Measurements from ENCODE around the gene BIN1. TPM values are rescaled to one million over a fixed set of nuclear protein-coding genes. Genes with fewer than 3 reads are reported as not detected.

Gene BIN1
- total RNA-seq, 1 experiment from 2014 or later = 87.5 TPM

GRCh38 chr2:127134833-127135830 is 28.2 kb upstream of the BIN1 start:
- CTCF ChIA-PET = no interaction called here
- H3K27me3 ChIP-seq (ENCODE audit: insufficient read depth, low read depth) = no peaks in the 10 kb centered on the region
- H3K9me2 ChIP-seq (ENCODE audit: insufficient read depth) = no peaks in the 10 kb centered on the region
- POLR2A ChIA-PET (ENCODE audit: unreplicated experiment) = interaction anchor here (0.6 kb wide), 1 partner anchor 1632 kb away, joined by 6 read pairs; no protein-coding TSS in a partner anchor
- DNase-seq = no peak
- no peak overlapping the region for H3K4me2 ChIP-seq
- H3K4me3 ChIP-seq = no peak overlapping the region
- BruUV-seq (replicated peaks) = no TSS peak
- H4K20me1 ChIP-seq (ENCODE audit: insufficient read depth) = no peaks in the 10 kb centered on the region
- H3K36me3 ChIP-seq (ENCODE audit: low read depth) = no peaks in the 10 kb centered on the region
- H2AFZ ChIP-seq = no peak overlapping the region
- H3F3A ChIP-seq (ENCODE audit: insufficient read depth, low read depth) = no peaks in the 10 kb centered on the region
- H3K79me2 ChIP-seq (ENCODE audit: low read depth) = no peaks in the 10 kb centered on the region
- H3K27ac ChIP-seq = no peak overlapping the region
- peaks cover 3% of the 10 kb centered on the region; the same call in 1 of the 2 replicates for H3K9me3 ChIP-seq (ENCODE audit: insufficient read depth, low read depth)
- no peak for TF ChIP-seq CTCF (conservative IDR thresholded peaks at IDR 0.05)
- no peak for TF ChIP-seq EZH2 (IDR thresholded peaks at IDR 0.05; ENCODE audit: low read depth)
- intact Hi-C loops (cut with micrococcal nuclease; ENCODE audit: unreplicated experiment) = no loop called here
- no peaks in the 10 kb centered on the region for H3K4me1 ChIP-seq (replicated peaks; ENCODE audit: insufficient read depth)

GRCh38 chr2:127134235-127134634 is 27.3 kb upstream of the BIN1 start:
- Histone ChIP-seq H2AFZ (no peak overlapping the region), H3K9me2 (ENCODE audit: insufficient read depth) (no peaks in the 10 kb centered on the region), H3K27ac (no peak overlapping the region), H3F3A (ENCODE audit: insufficient read depth, low read depth) (no peaks in the 10 kb centered on the region), H3K27me3 (ENCODE audit: insufficient read depth, low read depth) (no peaks in the 10 kb centered on the region), H4K20me1 (ENCODE audit: insufficient read depth) (no peaks in the 10 kb centered on the region), H3K79me2 (ENCODE audit: low read depth) (no peaks in the 10 kb centered on the region), H3K4me2 (no peak overlapping the region), H3K4me1 (replicated peaks; ENCODE audit: insufficient read depth) (no peaks in the 10 kb centered on the region), H3K9me3 (ENCODE audit: insufficient read depth, low read depth) (peaks cover 3% of the 10 kb centered on the region; the same call in 1 of the 2 replicates), H3K4me3 (no peak overlapping the region), H3K36me3 (ENCODE audit: low read depth) (no peaks in the 10 kb centered on the region)
- CTCF ChIA-PET = no interaction called here
- TF ChIP-seq CTCF (conservative IDR thresholded peaks at IDR 0.05) = no peak
- TF ChIP-seq EZH2 (IDR thresholded peaks at IDR 0.05; ENCODE audit: low read depth) = no peak
- intact Hi-C loops (cut with micrococcal nuclease; ENCODE audit: unreplicated experiment) = no loop called here
- POLR2A ChIA-PET (ENCODE audit: unreplicated experiment) = interaction anchor here (0.6 kb wide), 1 partner anchor 1633 kb away, joined by 6 read pairs; no protein-coding TSS in a partner anchor
- no peak for DNase-seq
- no TSS peak for BruUV-seq (replicated peaks)

- Histone ChIP-seq H3K9me3 (ENCODE audit: insufficient read depth, low read depth) (no peaks in the 10 kb centered on the region), H3K36me3 (ENCODE audit: low read depth) (no peaks in the 10 kb centered on the region), H4K20me1 (ENCODE audit: insufficient read depth) (no peaks in the 10 kb centered on the region), H3K27ac (no peak overlapping the region), H3K27me3 (ENCODE audit: insufficient read depth, low read depth) (no peaks in the 10 kb centered on the region), H2AFZ (no peak overlapping the region), H3K4me1 (replicated peaks; ENCODE audit: insufficient read depth) (0 out of 2 replicates have a peak, but pooled peaks cover 2% of the 10 kb centered on the region), H3K4me3 (no peak overlapping the region), H3F3A (ENCODE audit: insufficient read depth, low read depth) (no peaks in the 10 kb centered on the region), H3K79me2 (ENCODE audit: low read depth) (no peaks in the 10 kb centered on the region), H3K9me2 (ENCODE audit: insufficient read depth) (no peaks in the 10 kb centered on the region), H3K4me2 (no peak overlapping the region)
- TF ChIP-seq CTCF (conservative IDR thresholded peaks at IDR 0.05) (no peak), EZH2 (IDR thresholded peaks at IDR 0.05; ENCODE audit: low read depth) (no peak)
- intact Hi-C loops (cut with micrococcal nuclease; ENCODE audit: unreplicated experiment) = no loop called here
- BruUV-seq (replicated peaks) = no TSS peak
- no peak for DNase-seq
- ChIA-PET CTCF (no interaction called here), POLR2A (ENCODE audit: unreplicated experiment) (no interaction called here)
These were observed 26.8 kb upstream of the BIN1 start for GRCh38 chr2:127133793-127134192.

Data from PC-9 (cell line).